ENCODE data around the gene TMEM94.
"Not testable (repeated sequence)": the region's sequence is repeated elsewhere in the genome, so short reads cannot be mapped to it uniquely, and the experiment has no call there.

TMEM94 gene

DNA sequence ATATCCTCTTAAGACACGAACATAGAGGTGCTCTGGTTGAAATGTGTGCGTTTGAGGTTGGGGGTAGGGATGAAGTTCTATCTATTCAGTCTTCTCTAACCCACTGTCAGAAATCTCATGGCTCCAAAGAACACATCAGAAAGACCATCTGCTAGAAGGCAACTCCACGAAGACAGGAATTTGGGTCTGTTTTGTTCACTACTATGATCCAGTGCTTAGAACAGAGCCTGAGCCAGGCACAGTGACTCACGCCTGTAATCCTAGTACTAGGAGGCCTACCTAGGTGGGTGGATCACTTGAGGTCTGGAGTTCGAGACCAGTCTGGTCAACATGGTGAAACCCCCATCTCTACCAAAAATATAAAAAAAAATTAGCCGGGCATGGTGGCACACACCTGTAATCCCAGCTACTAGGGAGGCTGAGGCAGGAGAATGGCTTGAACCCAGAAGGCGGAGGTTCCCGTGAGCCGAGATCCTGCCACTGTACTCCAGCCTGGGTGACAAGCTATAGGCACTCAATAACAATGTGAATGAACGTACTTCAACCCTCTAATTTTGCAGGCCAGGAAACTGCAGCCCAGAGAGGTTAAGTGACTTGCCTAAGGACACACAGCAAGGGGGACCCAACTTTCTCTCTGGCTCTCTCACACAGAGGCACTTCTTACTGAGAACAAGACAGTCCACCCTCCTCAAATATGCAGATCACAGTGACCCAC, 56.6 kb downstream of the TMEM94 start:
- DNase-seq = no peak

DNA sequence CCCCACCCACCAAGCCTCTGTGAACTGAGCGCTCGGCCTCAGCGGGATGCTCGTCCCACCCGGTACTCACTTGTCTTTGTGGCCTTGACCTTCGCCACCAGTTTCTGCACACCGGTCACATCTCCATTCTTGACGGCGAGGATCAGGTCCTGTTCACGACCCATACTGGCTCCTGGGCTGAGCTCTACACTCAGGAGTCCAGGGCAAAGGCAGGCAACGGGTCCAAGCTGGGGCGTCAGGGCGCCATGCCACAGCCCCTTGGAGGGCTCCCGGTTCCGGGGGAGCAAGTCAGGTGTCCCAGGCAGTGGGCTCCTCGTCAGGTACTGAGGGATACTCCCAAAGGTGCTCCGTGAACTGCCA, 57.2 kb downstream of the TMEM94 start:
- no peak for DNase-seq

DNA sequence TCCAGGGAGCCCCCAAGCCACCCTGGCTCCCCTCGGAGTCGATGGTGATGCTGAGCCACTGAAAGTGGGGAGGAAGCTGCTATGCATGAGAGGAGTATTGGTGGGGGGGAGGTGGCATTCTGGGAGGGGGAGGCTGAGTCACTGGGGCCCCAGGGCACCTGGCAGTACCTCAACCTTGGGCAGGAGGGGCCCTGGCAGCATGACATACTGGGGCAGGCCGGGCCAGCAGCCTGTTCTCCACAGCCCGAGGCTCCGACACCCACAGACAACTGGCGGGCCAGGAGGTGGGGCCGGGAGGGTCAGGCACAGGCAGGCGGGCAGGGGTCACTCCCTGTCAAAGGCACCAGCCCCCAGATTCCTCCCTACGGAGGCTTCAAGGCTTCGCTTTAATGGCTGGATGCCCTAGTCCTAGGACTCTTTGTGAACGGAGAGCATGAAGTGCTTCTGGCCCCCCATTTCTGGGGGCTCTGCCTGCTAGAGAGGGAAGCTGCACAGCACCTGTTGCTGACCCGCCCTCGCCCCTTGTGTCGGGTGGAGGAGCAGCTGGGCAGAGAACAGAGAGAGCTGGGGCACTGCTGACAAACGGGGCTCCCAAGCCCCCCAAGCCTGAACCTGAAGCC, 58.0 kb downstream of the TMEM94 start:
- no peak for DNase-seq

DNA sequence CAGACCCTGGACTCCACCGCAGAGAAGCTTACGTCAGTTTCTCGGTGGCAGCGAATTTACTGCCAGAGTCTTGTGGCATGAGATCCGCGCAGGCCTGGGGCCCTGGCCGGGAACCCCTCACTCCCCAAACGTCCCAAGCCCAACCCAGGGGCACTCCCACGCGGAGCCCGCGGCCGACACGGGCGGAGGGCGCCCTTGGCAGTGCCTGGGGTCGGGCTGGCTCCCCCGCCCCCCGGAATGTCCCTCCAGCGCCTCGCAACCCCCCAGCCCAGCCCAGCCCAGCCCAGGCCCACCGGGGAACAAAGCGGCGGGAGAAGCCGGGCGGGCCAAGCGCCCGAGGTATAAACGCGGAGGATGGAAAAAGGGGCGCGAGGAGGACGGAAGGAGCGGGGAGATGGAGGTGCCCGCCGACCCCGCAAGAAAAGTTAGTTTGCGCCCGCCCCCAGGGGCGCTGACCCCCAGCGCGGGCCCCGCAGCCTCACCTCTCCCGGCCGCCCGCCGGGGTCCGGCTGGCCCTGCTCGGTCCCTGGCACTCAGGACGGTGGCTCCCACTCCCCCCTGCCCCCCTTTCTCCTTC, 58.6 kb downstream of the TMEM94 start:
- no peak for DNase-seq

DNA sequence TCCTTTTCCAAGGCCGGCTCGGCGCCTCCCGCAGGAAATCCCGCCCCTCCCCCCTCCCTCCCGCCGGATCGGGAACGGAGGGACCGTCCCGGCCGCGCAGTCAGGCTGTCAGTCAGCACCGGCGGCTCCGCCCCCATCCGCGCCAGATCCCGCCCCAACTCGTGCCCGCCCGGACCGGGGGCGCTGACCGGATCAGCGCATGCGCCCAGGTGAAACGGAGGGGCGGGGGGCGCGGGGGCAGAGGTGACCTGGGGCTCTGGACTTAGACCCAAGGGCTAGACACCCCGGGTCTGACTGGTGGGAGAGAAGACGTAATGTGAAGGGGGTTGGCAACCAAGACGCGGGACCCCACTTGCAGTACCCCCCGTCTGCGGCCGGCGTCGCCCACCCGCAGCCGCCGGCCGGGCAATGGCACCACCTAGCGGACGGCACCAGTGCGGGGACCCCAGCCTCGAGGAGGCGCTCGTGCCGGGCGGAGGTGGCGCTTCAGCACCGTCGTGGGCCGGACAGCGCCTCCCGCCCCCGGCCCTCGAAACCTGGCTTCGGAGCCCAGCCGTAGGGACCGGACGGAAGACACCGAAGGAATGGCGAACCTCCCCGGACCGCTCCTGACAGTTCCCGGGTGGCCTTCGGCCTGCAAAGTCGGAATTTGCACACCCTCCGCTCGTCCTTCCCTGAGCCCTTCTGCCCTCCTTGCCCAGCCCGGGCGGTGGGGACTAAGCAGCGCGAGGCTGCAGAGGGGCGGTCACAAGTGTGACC, 59.2 kb downstream of the TMEM94 start, which contains the start of gene CASKIN2:
CASKIN2 (minus strand) TSS at position 42 of the 759 bp plus-strand sequence. CDS start 1,733 bp downstream, outside the sequence.
- peak; percentile 57 for DNase-seq

DNA sequence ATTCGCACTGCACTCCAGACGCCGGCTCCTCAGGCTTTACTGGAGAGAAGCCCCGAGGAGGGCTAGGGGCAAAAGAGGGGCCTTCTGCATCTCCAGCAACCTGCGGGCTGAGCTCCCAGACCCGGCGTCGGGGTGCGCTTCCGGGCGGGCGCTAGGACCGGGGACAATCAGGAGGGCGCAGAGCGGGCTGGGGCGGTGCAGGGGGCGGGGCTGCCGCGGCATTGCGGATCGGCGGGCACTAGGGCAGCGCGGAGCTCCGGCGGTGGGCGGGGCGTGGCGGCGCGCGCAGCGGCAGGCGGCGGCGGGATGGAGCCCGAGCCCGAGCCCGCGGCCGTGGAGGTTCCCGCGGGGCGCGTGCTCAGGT, 59.8 kb downstream of the TMEM94 start, which contains the start of gene TSEN54:
TSEN54 (plus strand) TSS at position 274 of the 364 bp plus-strand sequence; CDS start at position 307, 33 bp downstream.
- peak; percentile 93 for DNase-seq

DNA sequence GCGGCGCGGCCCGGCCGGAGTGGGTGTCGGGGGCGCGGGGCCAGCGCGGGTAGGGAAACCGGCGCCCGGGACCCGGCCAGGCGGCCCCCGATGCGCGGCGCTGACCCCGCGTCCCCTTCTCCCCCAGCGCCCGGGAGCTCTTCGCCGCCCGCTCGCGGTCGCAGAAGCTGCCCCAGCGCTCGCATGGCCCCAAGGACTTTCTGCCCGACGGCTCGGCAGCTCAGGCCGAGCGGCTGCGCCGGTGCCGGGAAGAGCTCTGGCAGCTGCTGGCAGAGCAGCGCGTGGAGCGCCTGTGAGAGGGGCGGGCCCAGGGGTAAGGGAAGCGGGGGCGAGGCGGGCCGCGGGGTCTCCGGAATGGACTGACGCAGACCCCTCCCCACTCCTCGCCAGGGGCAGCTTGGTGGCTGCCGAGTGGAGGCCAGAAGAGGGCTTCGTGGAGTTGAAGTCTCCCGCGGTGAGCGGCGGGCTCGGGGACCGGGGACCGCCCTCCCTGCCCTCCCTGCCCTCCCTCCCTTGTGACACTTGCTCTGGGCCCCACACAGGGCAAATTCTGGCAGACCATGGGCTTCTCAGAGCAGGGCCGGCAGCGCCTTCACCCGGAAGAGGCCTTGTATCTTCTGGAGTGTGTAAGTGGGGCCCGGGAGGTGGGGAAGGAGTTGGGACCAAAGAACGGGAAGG, 60.3 kb downstream of the TMEM94 start:
- no peak for DNase-seq

DNA sequence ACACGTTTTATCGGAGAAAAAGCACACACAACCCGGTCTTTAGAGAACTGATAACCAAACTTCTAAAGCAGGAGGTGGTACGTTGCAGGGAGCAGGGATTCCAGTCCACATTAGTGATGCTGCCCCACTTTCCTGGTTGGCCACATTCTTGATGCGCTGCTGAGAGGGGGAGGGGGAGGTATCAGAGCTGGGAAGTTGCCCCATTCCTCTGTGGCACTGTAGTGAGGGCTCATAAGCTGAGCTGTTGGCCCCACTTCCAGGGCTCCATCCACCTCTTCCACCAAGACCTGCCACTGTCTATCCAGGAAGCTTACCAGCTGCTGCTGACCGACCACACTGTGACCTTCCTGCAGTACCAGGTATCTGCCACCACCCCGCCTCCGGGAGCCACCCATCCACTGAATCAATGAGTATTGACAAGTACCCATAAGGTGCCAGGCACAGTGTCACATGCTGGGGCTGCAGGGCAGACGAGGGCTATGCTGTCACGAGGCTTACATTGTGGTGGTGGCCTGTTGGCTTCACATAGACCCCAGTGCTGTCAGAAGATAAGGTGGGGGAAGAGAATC, 60.9 kb downstream of the TMEM94 start:
- peak; percentile 29 for DNase-seq

DNA sequence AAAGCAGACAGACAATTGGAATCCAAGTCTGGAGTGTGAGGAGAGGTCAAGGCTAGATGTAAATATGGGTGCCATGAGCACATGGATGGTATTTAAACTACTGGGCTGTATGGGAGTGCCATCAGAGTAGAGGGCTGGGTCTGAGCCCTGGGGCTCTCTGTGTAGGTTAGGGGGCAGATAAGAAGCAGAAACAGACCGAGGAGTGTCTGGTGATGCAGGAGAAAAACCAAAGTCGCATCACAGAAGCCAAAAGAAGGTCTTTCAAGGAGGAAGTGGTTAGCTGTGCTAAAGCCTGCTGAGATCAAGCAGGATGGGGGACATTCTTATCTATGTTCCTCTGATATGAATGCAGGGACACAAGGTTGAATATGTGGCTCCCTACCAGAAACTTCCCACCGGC, 61.8 kb downstream of the TMEM94 start:
- peak; percentile 39 for DNase-seq

DNA sequence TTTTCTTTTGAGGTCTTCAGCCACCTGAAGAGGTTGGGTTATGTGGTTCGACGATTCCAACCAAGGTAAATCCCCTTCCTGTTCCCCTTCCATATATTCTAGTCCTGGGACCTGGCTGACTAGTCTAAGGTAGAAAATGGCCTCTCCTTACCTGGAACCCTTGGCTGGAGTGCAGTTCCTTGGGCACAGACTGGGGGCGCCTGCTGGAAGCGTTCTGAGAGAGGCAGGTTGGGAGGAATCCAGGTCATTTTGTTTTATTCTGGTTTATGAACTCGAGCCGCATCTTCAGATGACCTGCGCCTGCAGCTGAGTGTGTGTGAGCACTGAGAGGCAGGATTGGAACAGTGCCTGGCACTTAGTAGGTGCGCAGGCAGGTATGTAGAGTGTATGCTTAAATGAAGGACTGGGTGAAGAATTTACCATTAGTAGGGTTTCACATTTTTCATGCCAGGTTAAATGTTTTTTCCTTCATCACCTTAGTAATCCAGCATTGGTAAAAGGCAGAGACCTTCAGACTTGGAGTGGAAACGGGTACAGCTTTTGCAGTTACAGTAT, 62.6 kb downstream of the TMEM94 start:
- no peak for DNase-seq

DNA sequence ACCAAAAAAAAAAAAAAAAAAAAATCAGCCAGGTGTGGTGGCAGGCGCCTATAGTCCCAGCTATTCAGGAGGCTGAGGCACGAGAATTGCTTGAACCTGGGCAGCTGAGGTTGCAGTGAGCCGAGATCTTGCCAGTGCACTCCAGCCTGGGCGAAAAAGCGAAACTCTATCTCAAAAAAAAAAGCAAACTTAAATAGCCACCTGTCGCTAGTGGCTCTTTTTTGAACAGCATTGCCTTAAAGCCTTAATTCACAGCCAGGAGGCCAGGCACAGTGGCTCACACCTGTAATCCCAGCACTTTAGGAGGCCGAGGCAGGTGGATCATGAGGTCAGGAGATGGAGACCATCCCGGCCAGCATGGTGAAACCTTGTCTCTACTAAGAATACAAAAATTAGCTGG, 64.0 kb downstream of the TMEM94 start:
- DNase-seq = not testable (repeated sequence)

DNA sequence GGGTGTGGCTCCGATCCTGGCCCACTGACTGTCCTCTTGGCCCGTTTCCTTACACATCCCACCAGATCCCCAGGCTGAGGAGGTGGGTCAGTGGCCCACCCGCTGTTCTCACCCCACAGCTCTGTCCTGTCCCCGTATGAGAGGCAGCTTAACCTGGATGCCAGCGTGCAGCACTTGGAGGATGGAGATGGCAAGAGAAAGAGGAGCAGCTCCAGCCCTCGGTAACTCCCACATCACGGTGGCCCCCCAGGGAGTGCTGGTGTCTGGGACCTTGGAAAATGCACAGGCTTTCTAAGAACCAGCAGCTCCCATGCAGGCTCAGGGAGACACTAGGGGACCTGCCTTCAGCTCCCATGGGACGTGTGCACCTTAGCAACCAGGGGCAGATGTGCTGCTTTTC, 64.9 kb downstream of the TMEM94 start:
- no peak for DNase-seq

DNA sequence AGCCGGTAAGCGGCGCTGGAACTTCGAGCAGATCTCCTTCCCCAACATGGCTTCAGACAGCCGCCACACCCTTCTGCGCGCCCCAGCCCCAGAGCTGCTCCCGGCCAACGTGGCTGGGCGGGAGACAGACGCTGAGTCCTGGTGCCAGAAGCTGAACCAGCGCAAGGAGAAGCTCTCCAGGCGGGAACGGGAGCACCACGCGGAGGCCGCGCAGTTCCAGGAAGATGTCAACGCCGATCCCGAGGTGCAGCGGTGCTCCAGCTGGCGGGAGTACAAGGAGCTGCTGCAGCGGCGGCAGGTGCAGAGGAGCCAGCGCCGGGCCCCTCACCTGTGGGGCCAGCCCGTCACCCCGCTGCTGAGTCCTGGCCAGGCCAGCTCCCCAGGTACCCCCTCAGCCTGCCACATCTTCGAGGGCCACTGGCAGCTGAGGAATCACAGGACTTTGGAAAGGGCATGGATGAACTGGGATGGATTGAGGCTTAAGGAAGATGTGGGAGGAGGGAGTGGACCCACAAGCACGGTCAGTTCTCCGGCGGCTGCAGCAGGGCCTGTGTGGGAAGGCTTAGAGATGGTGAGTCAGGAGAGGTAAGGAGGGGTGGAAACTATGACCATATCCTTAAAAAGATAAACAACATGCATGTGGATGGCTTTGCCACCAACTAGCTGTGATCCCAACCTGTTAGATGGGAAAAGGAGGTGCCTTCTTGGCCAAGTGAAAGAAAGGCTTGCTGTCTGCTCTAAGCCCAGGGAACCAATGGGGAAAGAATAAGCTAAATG, 65.7 kb downstream of the TMEM94 start:
- no peak for DNase-seq

DNA sequence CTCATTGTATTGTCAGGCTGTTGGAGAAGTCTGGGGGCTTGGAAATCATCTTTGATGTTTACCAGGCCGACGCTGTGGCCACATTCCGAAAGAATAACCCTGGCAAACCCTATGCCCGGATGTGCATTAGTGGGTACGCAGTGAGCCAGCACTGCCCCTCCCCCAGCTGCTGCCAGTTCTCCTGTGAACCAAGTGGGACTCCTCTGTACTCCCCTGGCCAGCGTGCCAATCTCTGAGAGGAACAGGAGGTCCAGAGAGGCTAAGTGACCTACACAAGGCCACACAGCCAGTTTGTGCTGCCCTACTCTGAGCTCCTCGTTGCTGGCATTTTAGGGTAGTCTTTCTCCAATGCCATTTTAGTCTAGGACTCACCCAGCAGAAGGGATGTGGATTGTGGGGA, 67.2 kb downstream of the TMEM94 start:
- no peak for DNase-seq

DNA sequence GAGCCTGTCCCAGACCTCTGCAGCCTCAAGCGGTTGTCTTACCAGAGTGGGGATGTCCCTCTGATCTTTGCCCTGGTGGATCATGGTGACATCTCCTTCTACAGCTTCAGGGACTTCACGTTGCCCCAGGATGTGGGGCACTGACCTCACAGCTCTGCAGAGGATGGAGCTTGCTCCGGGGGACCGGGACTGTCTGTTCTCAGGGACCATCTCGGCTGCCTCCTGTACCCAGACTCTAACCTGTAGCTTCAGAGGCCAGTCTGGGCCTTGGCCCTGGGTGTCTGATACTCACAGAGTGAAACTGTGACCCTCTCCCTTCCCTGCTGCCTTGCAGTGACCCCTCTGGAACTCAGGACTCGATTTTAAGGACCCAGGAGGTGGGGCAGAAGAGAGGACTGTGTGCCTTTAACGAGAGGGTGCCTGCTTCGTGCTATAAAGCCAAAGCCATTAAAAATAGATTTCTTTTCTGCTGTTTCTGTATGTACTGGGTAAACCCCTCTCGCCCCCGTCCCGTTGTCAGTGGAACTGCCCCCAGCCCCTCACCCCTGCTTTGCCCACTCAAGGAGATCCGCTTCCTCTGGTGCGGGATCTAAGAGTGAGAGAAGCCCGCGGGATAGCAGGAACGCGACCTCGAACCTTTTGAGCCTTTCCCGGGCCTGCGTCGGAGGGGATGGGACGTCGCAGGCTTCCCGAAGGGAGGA, 68.0 kb downstream of the TMEM94 start:
- DNase-seq = no peak

DNA sequence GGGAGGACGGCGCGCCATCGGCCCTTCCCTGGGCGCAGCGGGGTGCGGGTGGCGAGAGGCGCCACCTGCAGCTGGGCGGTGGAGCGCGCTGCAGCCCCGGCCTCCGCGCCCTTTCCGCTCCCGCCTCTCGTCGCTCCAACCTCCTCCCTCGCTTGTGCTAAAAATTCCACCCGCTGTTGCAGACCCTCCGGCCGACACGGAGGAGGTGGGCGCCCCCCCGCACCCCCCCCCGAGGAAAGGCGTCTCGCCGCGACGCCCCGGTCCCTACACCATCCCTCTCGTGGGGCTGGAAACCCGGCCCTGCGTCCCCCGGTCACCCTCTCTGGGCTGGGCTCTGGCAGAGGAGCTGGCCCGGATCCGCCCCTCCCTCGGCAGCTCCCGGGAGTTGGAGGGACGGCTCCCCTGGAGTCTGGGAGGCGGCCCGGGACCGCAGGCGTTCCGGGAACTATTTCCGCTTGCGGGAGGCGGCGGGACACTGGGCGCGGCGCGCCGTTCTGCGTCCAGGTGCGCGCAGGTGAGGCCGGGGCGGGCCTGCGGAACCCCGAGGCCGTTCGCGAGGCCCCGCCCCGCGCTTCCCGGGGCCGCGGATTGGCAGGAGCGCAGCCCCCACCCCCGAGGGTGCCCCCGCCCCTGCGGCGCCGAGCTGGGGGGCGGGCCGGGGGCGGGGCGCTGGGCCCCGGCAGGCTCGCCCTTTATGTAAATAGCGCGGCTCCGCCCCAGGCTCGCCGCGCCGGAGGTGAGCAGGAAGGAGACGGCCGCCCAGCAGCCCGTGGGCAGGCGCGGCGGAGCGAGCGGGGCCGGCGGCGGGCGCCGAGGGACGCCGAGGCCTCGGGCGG, 68.8 kb downstream of the TMEM94 start, which contains the start of gene LLGL2:
LLGL2 (plus strand) TSS at position 728 of the 836 bp plus-strand sequence. CDS start 17,730 bp downstream, outside the sequence.
- peak; percentile 78 for DNase-seq

DNA sequence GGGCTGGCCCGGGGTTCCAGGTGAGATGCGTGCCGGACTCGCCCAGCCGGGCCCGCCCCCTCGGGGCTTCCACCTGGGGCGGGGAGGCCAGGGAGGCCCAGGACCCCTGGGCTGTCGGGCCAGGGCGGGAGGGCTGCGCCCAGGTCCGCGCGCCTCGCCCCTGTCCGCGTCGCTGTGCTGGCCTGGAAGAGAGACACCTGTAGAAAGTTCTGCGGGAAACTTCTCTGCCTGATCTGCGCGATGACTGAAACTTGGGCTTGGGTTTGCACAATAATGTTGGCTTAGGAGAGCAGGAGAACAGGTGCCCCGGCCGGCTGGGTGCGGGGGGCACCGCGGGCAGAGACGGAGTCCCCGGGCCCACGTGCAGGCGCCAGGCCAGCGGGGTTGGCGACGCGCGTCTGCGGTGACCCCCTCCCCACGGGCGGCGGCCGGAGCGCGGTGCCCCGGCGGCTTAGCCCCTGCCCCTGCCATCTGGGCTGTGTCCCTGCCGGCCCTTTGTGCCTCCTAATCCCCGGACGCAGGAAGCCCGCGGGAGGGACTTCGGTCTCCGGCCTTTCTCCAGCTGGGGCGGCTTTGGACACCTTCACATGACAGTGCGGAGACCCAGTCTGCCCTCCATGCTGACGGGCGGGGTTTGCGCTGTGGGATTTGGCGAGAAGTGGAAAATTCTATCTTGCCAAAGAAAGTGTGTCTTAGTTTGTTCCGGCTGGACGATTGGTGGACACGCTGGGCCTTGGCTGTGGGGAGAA, 69.5 kb downstream of the TMEM94 start:
- DNase-seq = no peak

DNA sequence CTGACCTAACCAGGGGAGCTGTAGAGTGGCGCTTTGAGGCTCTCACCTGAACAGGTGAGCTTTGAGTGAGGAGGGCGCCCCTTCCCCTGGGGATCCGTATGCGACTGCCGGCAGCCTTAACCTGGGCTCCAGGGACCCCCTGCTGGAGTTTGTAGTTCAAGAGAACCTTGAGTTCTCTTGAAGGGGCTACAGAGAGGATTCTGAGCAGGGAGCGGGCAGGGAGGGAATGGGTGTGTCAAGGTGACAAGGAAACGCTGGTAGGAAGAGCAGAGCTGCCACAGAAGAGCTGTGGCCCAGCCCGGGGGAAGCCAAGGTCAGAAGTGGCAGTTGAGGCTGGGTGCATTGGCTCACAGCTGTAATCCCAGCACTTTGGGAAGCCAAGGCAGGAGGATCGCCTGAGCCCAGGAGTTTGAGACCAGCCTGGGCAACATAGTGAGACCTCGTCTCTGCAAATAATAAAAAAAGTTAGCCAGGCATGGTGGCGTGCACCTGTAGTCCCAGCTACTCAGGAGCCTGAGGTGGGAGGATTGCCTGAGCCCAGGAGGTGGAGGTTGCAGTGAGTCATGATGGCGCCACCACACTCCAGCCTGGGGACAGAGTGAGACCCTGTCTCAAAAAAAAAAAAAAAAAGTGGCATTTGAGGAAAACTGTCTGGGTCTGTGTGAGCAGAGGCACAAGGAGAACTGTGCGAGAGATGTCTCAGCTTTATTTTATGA, 70.3 kb downstream of the TMEM94 start:
- DNase-seq = no peak

Measured in effector CD4-positive, alpha-beta T cell (primary cell).